OCI-LY1 (cell line): ENCODE results near the gene NRP1.

Experiments used
- H2AFZ ChIP-seq: fragments of 200-600 bp; sonication (generic), shearing (Covaris generic); 2 replicates; pipeline ENCODE4 v1.6.0; 2014; ENCODE audit warnings: antibody characterized with exemption, mild to moderate bottlenecking, low read length
- H3F3A ChIP-seq: fragments of 200-600 bp; sonication (generic), shearing (Covaris generic); 2 replicates; pipeline ENCODE4 v1.6.0; 2014; ENCODE audit warnings: mild to moderate bottlenecking, antibody characterized with exemption, low read length, moderate library complexity; ENCODE audit not compliant: insufficient read depth
- H3K27ac ChIP-seq: fragments of 200-600 bp; sonication (generic); 2 replicates; pipeline ENCODE4 v1.5.1; 2014; ENCODE audit warnings: low read length, mixed run types, mild to moderate bottlenecking, low read depth; ENCODE audit not compliant: poor library complexity, severe bottlenecking
- H3K27me3 ChIP-seq: fragments of 200-600 bp; sonication (generic); 2 replicates; pipeline ENCODE4 v1.6.0; 2014; ENCODE audit warnings: antibody characterized with exemption, mild to moderate bottlenecking, low read length, moderate library complexity; ENCODE audit not compliant: insufficient read depth
- H3K36me3 ChIP-seq: fragments of 200-600 bp; sonication (generic); 2 replicates; pipeline ENCODE4 v1.6.1; 2014; ENCODE audit warnings: mild to moderate bottlenecking, antibody characterized with exemption, low read length, moderate library complexity, mixed read lengths; ENCODE audit not compliant: insufficient read depth
- H3K4me1 ChIP-seq: fragments of 200-600 bp; sonication (generic); 2 replicates; pipeline ENCODE4 v1.5.1; 2014; ENCODE audit warnings: mild to moderate bottlenecking, low read length, moderate library complexity; ENCODE audit not compliant: insufficient read depth, severe bottlenecking
- H3K4me2 ChIP-seq: fragments of 200-600 bp; sonication (generic), shearing (Covaris generic); 2 replicates; pipeline ENCODE4 v1.6.1; 2014; ENCODE audit warnings: low read length
- H3K4me3 ChIP-seq: fragments of 200-600 bp; sonication (generic); 2 replicates; pipeline ENCODE4 v1.5.1; 2014; ENCODE audit warnings: low read length, low read depth, mild to moderate bottlenecking, mixed read lengths; ENCODE audit not compliant: poor library complexity, severe bottlenecking
- H3K79me2 ChIP-seq: fragments of 200-600 bp; shearing (Covaris generic); 2 replicates; pipeline ENCODE4 v1.6.1; 2016; ENCODE audit warnings: mixed run types, low read length, mixed read lengths; ENCODE audit not compliant: insufficient read depth
- H3K9ac ChIP-seq: fragments of 200-600 bp; sonication (generic), shearing (Covaris generic); 2 replicates; pipeline ENCODE4 v1.6.1; 2014; ENCODE audit warnings: mild to moderate bottlenecking, low read length, mixed read lengths
- H3K9me2 ChIP-seq: fragments of 200-600 bp; sonication (generic), shearing (Covaris generic); 2 replicates; pipeline ENCODE4 v1.6.1; 2014; ENCODE audit warnings: low read depth, mild to moderate bottlenecking, low read length, mixed read lengths
- H3K9me3 ChIP-seq: fragments of 200-600 bp; shearing (Covaris generic); 2 replicates; pipeline ENCODE4 v1.6.1; 2014; ENCODE audit warnings: low read length, mixed read lengths
- H4K20me1 ChIP-seq: fragments of 200-600 bp; sonication (generic), shearing (Covaris generic); 2 replicates; pipeline ENCODE4 v1.6.0; 2016; ENCODE audit warnings: mild to moderate bottlenecking, low read length; ENCODE audit not compliant: insufficient read depth
- CTCF ChIP-seq: fragments of 200-600 bp; sonication (generic), shearing (Covaris generic); IDR thresholded peaks from 2 replicates; pipeline ENCODE4 v1.5.1; 2017; ENCODE audit warnings: mild to moderate bottlenecking, antibody characterized with exemption, low read length, moderate library complexity, mixed read lengths
- EZH2 ChIP-seq: fragments of 200-600 bp; sonication (generic), shearing (Covaris generic); IDR thresholded peaks from 2 replicates; pipeline ENCODE4 v1.8.0; 2017; ENCODE audit warnings: borderline replicate concordance, mixed run types, mild to moderate bottlenecking, antibody characterized with exemption, low read length, moderate library complexity, mixed read lengths

NRP1 gene

GRCh38 chr10:33129996-33130386, 204.5 kb downstream of the NRP1 start:
- H3K36me3 ChIP-seq, result no peaks in the 10 kb centered on the region
- no peaks in the 10 kb centered on the region for H3F3A ChIP-seq
- H3K9me2 ChIP-seq, result no peaks in the 10 kb centered on the region
- H4K20me1 ChIP-seq, result no peaks in the 10 kb centered on the region
- no peaks in the 10 kb centered on the region for H3K9me3 ChIP-seq
- no peak overlapping the region for H2AFZ ChIP-seq
- H3K27me3 ChIP-seq, result no peaks in the 10 kb centered on the region
- no peak overlapping the region for H3K4me3 ChIP-seq
- no peaks in the 10 kb centered on the region for H3K4me1 ChIP-seq
- H3K9ac ChIP-seq, result no peak overlapping the region
- H3K4me2 ChIP-seq, result no peak overlapping the region
- H3K27ac ChIP-seq, result no peak overlapping the region
- H3K79me2 ChIP-seq, result no peaks in the 10 kb centered on the region
- no peak for TF ChIP-seq EZH2
- TF ChIP-seq CTCF, result no peak

GRCh38 chr10:33129141-33129995, 205.1 kb downstream of the NRP1 start:
- H3K27ac ChIP-seq, result no peak overlapping the region
- no peaks in the 10 kb centered on the region for H3K9me2 ChIP-seq
- H3K4me2 ChIP-seq, result no peak overlapping the region
- no peak for TF ChIP-seq EZH2
- TF ChIP-seq CTCF, result no peak
- H3K4me3 ChIP-seq, result no peak overlapping the region
- H3F3A ChIP-seq, result no peaks in the 10 kb centered on the region
- H3K79me2 ChIP-seq, result no peaks in the 10 kb centered on the region
- H3K4me1 ChIP-seq, result no peaks in the 10 kb centered on the region
- H3K36me3 ChIP-seq, result no peaks in the 10 kb centered on the region
- H4K20me1 ChIP-seq, result no peaks in the 10 kb centered on the region
- no peak overlapping the region for H2AFZ ChIP-seq
- H3K9ac ChIP-seq, result no peak overlapping the region
- H3K27me3 ChIP-seq, result no peaks in the 10 kb centered on the region
- H3K9me3 ChIP-seq, result no peaks in the 10 kb centered on the region

- TF ChIP-seq CTCF, result no peak
- no peak for TF ChIP-seq EZH2
- H2AFZ ChIP-seq, result no peak overlapping the region
- H3K4me3 ChIP-seq, result no peak overlapping the region
- H3K9me2 ChIP-seq, result no peaks in the 10 kb centered on the region
- H3K4me2 ChIP-seq, result no peak overlapping the region
- H3F3A ChIP-seq, result no peaks in the 10 kb centered on the region
- no peaks in the 10 kb centered on the region for H4K20me1 ChIP-seq
- no peaks in the 10 kb centered on the region for H3K9me3 ChIP-seq
- no peaks in the 10 kb centered on the region for H3K27me3 ChIP-seq
- no peak overlapping the region for H3K9ac ChIP-seq
- no peaks in the 10 kb centered on the region for H3K4me1 ChIP-seq
- H3K79me2 ChIP-seq, result no peaks in the 10 kb centered on the region
- no peaks in the 10 kb centered on the region for H3K36me3 ChIP-seq
- H3K27ac ChIP-seq, result no peak overlapping the region
Observed at GRCh38 chr10:33127622-33128021, 206.8 kb downstream of the NRP1 start.
